Measurements from ENCODE around the gene AURKB. TPM values are rescaled to one million over a fixed set of nuclear protein-coding genes. Genes with fewer than 3 reads are reported as not detected.
A peak's percentile ranks its signal among the peaks of the same experiment; 100 is the strongest.
"Not testable (repeated sequence)": the region's sequence is repeated elsewhere in the genome, so short reads cannot be mapped to it uniquely, and the experiment has no call there.

AURKB gene
- 92.3 and 101 TPM in 2 replicates for total RNA-seq

GRCh38 chr17:8209907-8210760 lies at the start of gene AURKB:
TSS of gene AURKB (minus strand) at chr17:8210575. CDS start at chr17:8210224, 351 bp downstream.
- Mint-ChIP-seq H3K9me3 (no peaks in the 10 kb centered on the region), H3K36me3 (ENCODE audit: low read depth) (peaks cover 25% of the 10 kb centered on the region), H3K27me3 (no peaks in the 10 kb centered on the region), H3K4me3 (peak within 1 kb of the TSS; percentile 98), H3K27ac (peak within 1 kb of the TSS; percentile 98), H3K4me1 (peaks cover 27% of the 10 kb centered on the region)
- intact Hi-C loops (cut with micrococcal nuclease), result loop anchor here (1.0 kb wide), 3 partner anchors 10 to 18 kb away; no protein-coding TSS in a partner anchor
- peak; percentile 98 for DNase-seq

- intact Hi-C loops (cut with micrococcal nuclease), result no loop called here
- H3K36me3 Mint-ChIP-seq (ENCODE audit: low read depth), result peaks cover 43% of the 10 kb centered on the region
- no peaks in the 10 kb centered on the region for H3K9me3 Mint-ChIP-seq
- no peaks in the 10 kb centered on the region for H3K4me1 Mint-ChIP-seq
- no peak for DNase-seq
- H3K4me3 Mint-ChIP-seq, result no peak overlapping the region
- H3K27ac Mint-ChIP-seq, result no peak overlapping the region
- no peaks in the 10 kb centered on the region for H3K27me3 Mint-ChIP-seq
Observed at GRCh38 chr17:8257801-8258200, 47.4 kb upstream of the AURKB start.

- DNase-seq, result no peak
- H3K9me3 Mint-ChIP-seq, result no peaks in the 10 kb centered on the region
- intact Hi-C loops (cut with micrococcal nuclease), result no loop called here
- H3K27ac Mint-ChIP-seq, result no peak overlapping the region
- no peaks in the 10 kb centered on the region for H3K4me1 Mint-ChIP-seq
- no peaks in the 10 kb centered on the region for H3K27me3 Mint-ChIP-seq
- H3K4me3 Mint-ChIP-seq, result no peak overlapping the region
- peaks cover 37% of the 10 kb centered on the region for H3K36me3 Mint-ChIP-seq (ENCODE audit: low read depth)
Observed at GRCh38 chr17:8256691-8257090, 46.3 kb upstream of the AURKB start.

- Mint-ChIP-seq H3K4me1 (no peaks in the 10 kb centered on the region), H3K27ac (no peak overlapping the region), H3K4me3 (no peak overlapping the region), H3K27me3 (no peaks in the 10 kb centered on the region), H3K9me3 (no peaks in the 10 kb centered on the region), H3K36me3 (ENCODE audit: low read depth) (peaks cover 37% of the 10 kb centered on the region)
- intact Hi-C loops (cut with micrococcal nuclease), result no loop called here
- no peak for DNase-seq
Observed at GRCh38 chr17:8256291-8256690, 45.9 kb upstream of the AURKB start.

- Mint-ChIP-seq H3K36me3 (ENCODE audit: low read depth) (peaks cover 33% of the 10 kb centered on the region), H3K27me3 (no peaks in the 10 kb centered on the region), H3K4me1 (peaks cover 3% of the 10 kb centered on the region), H3K27ac (no peak overlapping the region), H3K9me3 (no peaks in the 10 kb centered on the region), H3K4me3 (no peak overlapping the region)
- DNase-seq, result no peak
- intact Hi-C loops (cut with micrococcal nuclease), result no loop called here
Observed at GRCh38 chr17:8255499-8255898, 45.1 kb upstream of the AURKB start.

- intact Hi-C loops (cut with micrococcal nuclease), result no loop called here
- no peaks in the 10 kb centered on the region for H3K27me3 Mint-ChIP-seq
- H3K9me3 Mint-ChIP-seq, result no peaks in the 10 kb centered on the region
- H3K4me1 Mint-ChIP-seq, result peaks cover 9% of the 10 kb centered on the region
- no peak overlapping the region for H3K4me3 Mint-ChIP-seq
- no peak overlapping the region for H3K27ac Mint-ChIP-seq
- peaks cover 35% of the 10 kb centered on the region for H3K36me3 Mint-ChIP-seq (ENCODE audit: low read depth)
- DNase-seq, result no peak
Observed at GRCh38 chr17:8254881-8255280, 44.5 kb upstream of the AURKB start.

- Mint-ChIP-seq H3K36me3 (ENCODE audit: low read depth) (peaks cover 37% of the 10 kb centered on the region), H3K4me3 (no peak overlapping the region), H3K27ac (no peak overlapping the region), H3K9me3 (no peaks in the 10 kb centered on the region), H3K4me1 (peaks cover 16% of the 10 kb centered on the region), H3K27me3 (no peaks in the 10 kb centered on the region)
- no peak for DNase-seq
- intact Hi-C loops (cut with micrococcal nuclease), result no loop called here
Observed at GRCh38 chr17:8253801-8254200, 43.4 kb upstream of the AURKB start.

GRCh38 chr17:8251411-8251810 lies 41.0 kb upstream of the AURKB start:
- H3K27me3 Mint-ChIP-seq; H3K27ac Mint-ChIP-seq; H3K4me3 Mint-ChIP-seq; intact Hi-C loops (cut with micrococcal nuclease); DNase-seq; H3K9me3 Mint-ChIP-seq: not testable (repeated sequence)
- peaks cover 29% of the 10 kb centered on the region for H3K36me3 Mint-ChIP-seq (ENCODE audit: low read depth)
- peaks cover 21% of the 10 kb centered on the region for H3K4me1 Mint-ChIP-seq

- DNase-seq, result no peak
- peak overlapping the region; percentile 99 for H3K27ac Mint-ChIP-seq
- H3K9me3 Mint-ChIP-seq, result no peaks in the 10 kb centered on the region
- intact Hi-C loops (cut with micrococcal nuclease), result loop anchor here (1.0 to 5.0 kb wide), 6 partner anchors 28 to 133 kb away; partner anchors contain the start of genes RANGRF and RPL26
- peak overlapping the region; percentile 92 for H3K4me3 Mint-ChIP-seq
- peaks cover 27% of the 10 kb centered on the region for H3K36me3 Mint-ChIP-seq (ENCODE audit: low read depth)
- H3K27me3 Mint-ChIP-seq, result no peaks in the 10 kb centered on the region
- peaks cover 31% of the 10 kb centered on the region for H3K4me1 Mint-ChIP-seq
Observed at GRCh38 chr17:8249621-8250500, 39.5 kb upstream of the AURKB start.

- Mint-ChIP-seq H3K36me3 (ENCODE audit: low read depth) (peaks cover 29% of the 10 kb centered on the region), H3K9me3 (no peaks in the 10 kb centered on the region), H3K4me1 (peaks cover 36% of the 10 kb centered on the region), H3K27ac (peak within 1 kb of the TSS; percentile 99), H3K27me3 (no peaks in the 10 kb centered on the region), H3K4me3 (peak within 1 kb of the TSS; percentile 92)
- intact Hi-C loops (cut with micrococcal nuclease), result loop anchor here (1.0 to 5.0 kb wide), 6 partner anchors 27 to 134 kb away; partner anchors contain the start of genes RANGRF and RPL26
- peak; percentile 99 for DNase-seq
Observed at GRCh38 chr17:8248751-8249607, 38.6 kb upstream of the AURKB start, which contains the start of gene PFAS. TSS of gene PFAS (plus strand) at chr17:8249289. CDS start at chr17:8253938, 4,649 bp downstream.

- no peaks in the 10 kb centered on the region for H3K9me3 Mint-ChIP-seq
- intact Hi-C loops (cut with micrococcal nuclease), result loop anchor here (5.0 kb wide), 2 partner anchors 58 to 72 kb away; no protein-coding TSS in a partner anchor
- H3K4me3 Mint-ChIP-seq, result peak overlapping the region; percentile 4
- H3K4me1 Mint-ChIP-seq, result peaks cover 37% of the 10 kb centered on the region
- DNase-seq, result no peak
- H3K27ac Mint-ChIP-seq, result no peak overlapping the region
- no peaks in the 10 kb centered on the region for H3K27me3 Mint-ChIP-seq
- peaks cover 39% of the 10 kb centered on the region for H3K36me3 Mint-ChIP-seq (ENCODE audit: low read depth)
Observed at GRCh38 chr17:8244768-8245167, 34.4 kb upstream of the AURKB start.

GRCh38 chr17:8243827-8244226 lies 33.5 kb upstream of the AURKB start:
- intact Hi-C loops (cut with micrococcal nuclease), result no loop called here
- H3K36me3 Mint-ChIP-seq (ENCODE audit: low read depth), result peaks cover 42% of the 10 kb centered on the region
- H3K9me3 Mint-ChIP-seq, result no peaks in the 10 kb centered on the region
- H3K4me1 Mint-ChIP-seq, result peaks cover 30% of the 10 kb centered on the region
- H3K4me3 Mint-ChIP-seq, result peak overlapping the region; percentile 17
- H3K27ac Mint-ChIP-seq, result peak overlapping the region; percentile 57
- peak; percentile 77 for DNase-seq
- no peaks in the 10 kb centered on the region for H3K27me3 Mint-ChIP-seq

GRCh38 chr17:8237886-8238285 lies 27.5 kb upstream of the AURKB start:
- Mint-ChIP-seq H3K4me1 (peaks cover 10% of the 10 kb centered on the region), H3K36me3 (ENCODE audit: low read depth) (peaks cover 63% of the 10 kb centered on the region), H3K9me3 (no peaks in the 10 kb centered on the region), H3K4me3 (no peak overlapping the region), H3K27me3 (no peaks in the 10 kb centered on the region), H3K27ac (no peak overlapping the region)
- no peak for DNase-seq
- intact Hi-C loops (cut with micrococcal nuclease), result no loop called here

Data from activated CD4-positive, alpha-beta T cell treated with anti-CD3 and anti-CD28 coated beads, Interleukin-2, amount 10 ng/mL, durations not matched to agents 24 days and 14 days (primary cell).